ENCODE results near the gene ADGRA1. TPM values are rescaled to one million over a fixed set of nuclear protein-coding genes. Genes with fewer than 3 reads are reported as not detected.

Gene ADGRA1
- polyA plus RNA-seq, 4 donors, result 0.10 to 0.22 TPM; not detected in 2

GRCh38 chr10:133075346-133076137, 12.2 kb upstream of the ADGRA1 start:
- H3K4me3 ChIP-seq (ENCODE audit: low read depth in 1 of 3, low read length in 3 of 3), result no peak overlapping the region
- H3K9me3 ChIP-seq (ENCODE audit: control insufficient read depth in 2 of 2, insufficient read depth in 1 of 2, low read depth in 1 of 2, low read length in 1 of 2), result peaks cover 2 to 8% of the 10 kb centered on the region in 2 donors
- H3K36me3 ChIP-seq (ENCODE audit: control insufficient read depth in 3 of 3, insufficient read depth in 2 of 3, low read depth in 1 of 3, low read length in 3 of 3), result no peaks in the 10 kb centered on the region
- no peaks in the 10 kb centered on the region for H3K4me1 ChIP-seq (ENCODE audit: control insufficient read depth in 3 of 3, insufficient read depth in 2 of 3, low read depth in 1 of 3, low read length in 2 of 3)
- FAIRE-seq (no peak), DNase-seq (no peak)
- WGBS, 3 donors, result 77 to 84% (median 78%) methylated on average over 25 of the region's 25 CpGs
- H3K27me3 ChIP-seq (ENCODE audit: control insufficient read depth in 3 of 3, insufficient read depth in 3 of 3, low read length in 3 of 3), result no peaks in the 10 kb centered on the region
- no peak overlapping the region for H3K27ac ChIP-seq (ENCODE audit: low read depth in 1 of 3, low read length in 2 of 3)

GRCh38 chr10:133076274-133077038, 11.3 kb upstream of the ADGRA1 start:
- Histone ChIP-seq H3K27me3 (ENCODE audit: control insufficient read depth in 3 of 3, insufficient read depth in 3 of 3, low read length in 3 of 3) (peaks cover 0 to 1% (median 0%) of the 10 kb centered on the region in 3 donors), H3K27ac (ENCODE audit: low read depth in 1 of 3, low read length in 2 of 3) (no peak overlapping the region), H3K4me1 (ENCODE audit: control insufficient read depth in 3 of 3, insufficient read depth in 2 of 3, low read depth in 1 of 3, low read length in 2 of 3) (no peaks in the 10 kb centered on the region), H3K36me3 (ENCODE audit: control insufficient read depth in 3 of 3, insufficient read depth in 2 of 3, low read depth in 1 of 3, low read length in 3 of 3) (no peaks in the 10 kb centered on the region), H3K4me3 (ENCODE audit: low read depth in 1 of 3, low read length in 3 of 3) (no peak overlapping the region), H3K9me3 (ENCODE audit: control insufficient read depth in 2 of 2, insufficient read depth in 1 of 2, low read depth in 1 of 2, low read length in 1 of 2) (peaks cover 2 to 8% of the 10 kb centered on the region in 2 donors)
- 83 to 88% (median 87%) methylated on average over 30 of the region's 30 CpGs for WGBS, 3 donors
- DNase-seq (no peak), FAIRE-seq (no peak)

GRCh38 chr10:133079836-133080682, 7.7 kb upstream of the ADGRA1 start:
- Histone ChIP-seq H3K36me3 (ENCODE audit: control insufficient read depth in 3 of 3, insufficient read depth in 2 of 3, low read depth in 1 of 3, low read length in 3 of 3) (no peaks in the 10 kb centered on the region), H3K4me3 (ENCODE audit: low read depth in 1 of 3, low read length in 3 of 3) (no peak overlapping the region), H3K27me3 (ENCODE audit: control insufficient read depth in 3 of 3, insufficient read depth in 3 of 3, low read length in 3 of 3) (peaks cover 0 to 2% (median 1%) of the 10 kb centered on the region in 3 donors), H3K4me1 (ENCODE audit: control insufficient read depth in 3 of 3, insufficient read depth in 2 of 3, low read depth in 1 of 3, low read length in 2 of 3) (no peaks in the 10 kb centered on the region), H3K9me3 (ENCODE audit: control insufficient read depth in 2 of 2, insufficient read depth in 1 of 2, low read depth in 1 of 2, low read length in 1 of 2) (peaks cover 0 to 2% of the 10 kb centered on the region in 2 donors), H3K27ac (ENCODE audit: low read depth in 1 of 3, low read length in 2 of 3) (no peak overlapping the region)
- no peak for FAIRE-seq
- DNase-seq, result peak in 1 of 2 donors; percentile 14
- 65 to 66% (median 66%) methylated on average over 35 to 39 of the region's 39 CpGs for WGBS, 3 donors

GRCh38 chr10:133080683-133081040, 7.1 kb upstream of the ADGRA1 start:
- no peak for FAIRE-seq
- no peaks in the 10 kb centered on the region for H3K36me3 ChIP-seq (ENCODE audit: control insufficient read depth in 3 of 3, insufficient read depth in 2 of 3, low read depth in 1 of 3, low read length in 3 of 3)
- H3K4me3 ChIP-seq (ENCODE audit: low read depth in 1 of 3, low read length in 3 of 3), result no peak overlapping the region

GRCh38 chr10:133081636-133082035, 6.1 kb upstream of the ADGRA1 start:
- DNase-seq, result no peak
- 81 to 88% (median 84%) methylated on average over 11 to 16 of the region's 16 CpGs for WGBS, 3 donors

More at GRCh38 chr10:133080683-133081040, 7.1 kb upstream of the ADGRA1 start:
- Histone ChIP-seq H3K4me1 (ENCODE audit: control insufficient read depth in 3 of 3, insufficient read depth in 2 of 3, low read depth in 1 of 3, low read length in 2 of 3) (no peaks in the 10 kb centered on the region), H3K27me3 (ENCODE audit: control insufficient read depth in 3 of 3, insufficient read depth in 3 of 3, low read length in 3 of 3) (peaks cover 0 to 2% (median 1%) of the 10 kb centered on the region in 3 donors), H3K9me3 (ENCODE audit: control insufficient read depth in 2 of 2, insufficient read depth in 1 of 2, low read depth in 1 of 2, low read length in 1 of 2) (peaks cover 0 to 2% of the 10 kb centered on the region in 2 donors), H3K27ac (ENCODE audit: low read depth in 1 of 3, low read length in 2 of 3) (no peak overlapping the region)
- DNase-seq, result no peak
- WGBS, 3 donors, result 73 to 81% (median 75%) methylated on average over 7 of the region's 7 CpGs

GRCh38 chr10:133082685-133083421, 4.9 kb upstream of the ADGRA1 start:
- DNase-seq (no peak), FAIRE-seq (no peak)
- 66 to 73% (median 71%) methylated on average over 43 of the region's 43 CpGs for WGBS, 3 donors
- H3K4me1 ChIP-seq (ENCODE audit: control insufficient read depth in 3 of 3, insufficient read depth in 2 of 3, low read depth in 1 of 3, low read length in 2 of 3), result no peaks in the 10 kb centered on the region
- no peak overlapping the region for H3K27ac ChIP-seq (ENCODE audit: low read depth in 1 of 3, low read length in 2 of 3)
- no peaks in the 10 kb centered on the region for H3K36me3 ChIP-seq (ENCODE audit: control insufficient read depth in 3 of 3, insufficient read depth in 2 of 3, low read depth in 1 of 3, low read length in 3 of 3)
- no peaks in the 10 kb centered on the region for H3K9me3 ChIP-seq (ENCODE audit: control insufficient read depth in 2 of 2, insufficient read depth in 1 of 2, low read depth in 1 of 2, low read length in 1 of 2)
- H3K4me3 ChIP-seq (ENCODE audit: low read depth in 1 of 3, low read length in 3 of 3), result no peak overlapping the region
- peaks cover 7 to 18% (median 12%) of the 10 kb centered on the region in 3 donors for H3K27me3 ChIP-seq (ENCODE audit: control insufficient read depth in 3 of 3, insufficient read depth in 3 of 3, low read length in 3 of 3)

More at GRCh38 chr10:133081636-133082035, 6.1 kb upstream of the ADGRA1 start:
- Histone ChIP-seq H3K4me3 (ENCODE audit: low read depth in 1 of 3, low read length in 3 of 3) (no peak overlapping the region), H3K4me1 (ENCODE audit: control insufficient read depth in 3 of 3, insufficient read depth in 2 of 3, low read depth in 1 of 3, low read length in 2 of 3) (no peaks in the 10 kb centered on the region), H3K27me3 (ENCODE audit: control insufficient read depth in 3 of 3, insufficient read depth in 3 of 3, low read length in 3 of 3) (peaks cover 0 to 9% (median 4%) of the 10 kb centered on the region in 3 donors), H3K36me3 (ENCODE audit: control insufficient read depth in 3 of 3, insufficient read depth in 2 of 3, low read depth in 1 of 3, low read length in 3 of 3) (no peaks in the 10 kb centered on the region), H3K9me3 (ENCODE audit: control insufficient read depth in 2 of 2, insufficient read depth in 1 of 2, low read depth in 1 of 2, low read length in 1 of 2) (peaks cover 0 to 2% of the 10 kb centered on the region in 2 donors), H3K27ac (ENCODE audit: low read depth in 1 of 3, low read length in 2 of 3) (no peak overlapping the region)
- no peak for FAIRE-seq

- 66 to 73% (median 72%) methylated on average over 26 to 30 of the region's 30 CpGs for WGBS, 3 donors
- no peak for FAIRE-seq
- DNase-seq, result no peak
- no peak overlapping the region for H3K4me3 ChIP-seq (ENCODE audit: low read depth in 1 of 3, low read length in 3 of 3)
- H3K27ac ChIP-seq (ENCODE audit: low read depth in 1 of 3, low read length in 2 of 3), result no peak overlapping the region
- no peaks in the 10 kb centered on the region for H3K4me1 ChIP-seq (ENCODE audit: control insufficient read depth in 3 of 3, insufficient read depth in 2 of 3, low read depth in 1 of 3, low read length in 2 of 3)
- H3K36me3 ChIP-seq (ENCODE audit: control insufficient read depth in 3 of 3, insufficient read depth in 2 of 3, low read depth in 1 of 3, low read length in 3 of 3), result no peaks in the 10 kb centered on the region
- H3K9me3 ChIP-seq (ENCODE audit: control insufficient read depth in 2 of 2, insufficient read depth in 1 of 2, low read depth in 1 of 2, low read length in 1 of 2), result no peaks in the 10 kb centered on the region
- H3K27me3 ChIP-seq (ENCODE audit: control insufficient read depth in 3 of 3, insufficient read depth in 3 of 3, low read length in 3 of 3), result peaks cover 12 to 19% (median 14%) of the 10 kb centered on the region in 3 donors
Measured at GRCh38 chr10:133083422-133084100, 4.2 kb upstream of the ADGRA1 start.
